NCI-H2227 (cell line): ENCODE measurements around the gene FBXO42.
"Not testable (repeated sequence)": the region's sequence is repeated elsewhere in the genome, so short reads cannot be mapped to it uniquely, and the experiment has no call there.

Source experiments
- DNase-seq: peaks from one replicate; lab custom pipeline; 2025; ENCODE audit not compliant: unreplicated experiment; lab: John Stamatoyannopoulos, UW

The FBXO42 gene

GRCh38 chr1:16222716-16223115 lies 129.6 kb downstream of the FBXO42 start:
- DNase-seq, result not testable (repeated sequence)

GRCh38 chr1:16221499-16221898 lies 130.8 kb downstream of the FBXO42 start:
- DNase-seq, result no peak

- DNase-seq, result no peak
Observed at GRCh38 chr1:16219968-16220500, 132.2 kb downstream of the FBXO42 start.

- no peak for DNase-seq
Observed at GRCh38 chr1:16218674-16219071, 133.6 kb downstream of the FBXO42 start.

- no peak for DNase-seq
Observed at GRCh38 chr1:16218014-16218673, 134.1 kb downstream of the FBXO42 start.

GRCh38 chr1:16217061-16217785 lies 135.1 kb downstream of the FBXO42 start:
- peak; percentile 97 for DNase-seq

GRCh38 chr1:16215882-16216753 lies 136.2 kb downstream of the FBXO42 start:
- peak; percentile 85 for DNase-seq

GRCh38 chr1:16215240-16215639 lies 137.0 kb downstream of the FBXO42 start:
- DNase-seq, result not testable (repeated sequence)

- not testable (repeated sequence) for DNase-seq
Observed at GRCh38 chr1:16213544-16213943, 138.7 kb downstream of the FBXO42 start.

GRCh38 chr1:16213013-16213412 lies 139.3 kb downstream of the FBXO42 start:
- DNase-seq, result no peak

GRCh38 chr1:16212251-16212961 lies 139.9 kb downstream of the FBXO42 start, which contains the start of gene ARHGEF19:
Gene ARHGEF19, minus strand, starts transcription at chr1:16212652. Its CDS starts 3,598 bp downstream, at chr1:16209054.
- no peak for DNase-seq

- no peak for DNase-seq
Observed at GRCh38 chr1:16211824-16212223, 140.5 kb downstream of the FBXO42 start.

GRCh38 chr1:16210581-16210980 lies 141.7 kb downstream of the FBXO42 start:
- no peak for DNase-seq

GRCh38 chr1:16209847-16210407 lies 142.4 kb downstream of the FBXO42 start:
- no peak for DNase-seq

GRCh38 chr1:16209132-16209846 lies 143.0 kb downstream of the FBXO42 start:
- no peak for DNase-seq

GRCh38 chr1:16208270-16208987 lies 143.9 kb downstream of the FBXO42 start:
- no peak for DNase-seq

GRCh38 chr1:16207318-16208269 lies 144.7 kb downstream of the FBXO42 start:
- peak; percentile 53 for DNase-seq
